Measurements from ENCODE around the gene CYGB.
"Not testable (repeated sequence)": the region's sequence is repeated elsewhere in the genome, so short reads cannot be mapped to it uniquely, and the experiment has no call there.

The CYGB gene

GRCh38 chr17:76567634-76568432 is 30.3 kb upstream of the CYGB start:
- no peak for DNase-seq (ENCODE audit: low spot score)

- no peak for DNase-seq (ENCODE audit: low spot score)
Measured at GRCh38 chr17:76566988-76567431, 29.5 kb upstream of the CYGB start.

- DNase-seq (ENCODE audit: low spot score), result no peak
Measured at GRCh38 chr17:76566613-76566943, 29.1 kb upstream of the CYGB start.

- DNase-seq (ENCODE audit: low spot score), result no peak
Measured at GRCh38 chr17:76565728-76566612, 28.5 kb upstream of the CYGB start.

- DNase-seq (ENCODE audit: low spot score), result not testable (repeated sequence)
Measured at GRCh38 chr17:76564991-76565727, 27.6 kb upstream of the CYGB start.

GRCh38 chr17:76563359-76563758 is 25.9 kb upstream of the CYGB start:
- DNase-seq (ENCODE audit: low spot score), result not testable (repeated sequence)

GRCh38 chr17:76562734-76563148 is 25.2 kb upstream of the CYGB start:
- DNase-seq (ENCODE audit: low spot score), result no peak

GRCh38 chr17:76561799-76562268 is 24.3 kb upstream of the CYGB start:
- no peak for DNase-seq (ENCODE audit: low spot score)

- DNase-seq (ENCODE audit: low spot score), result no peak
Measured at GRCh38 chr17:76561332-76561731, 23.8 kb upstream of the CYGB start.

GRCh38 chr17:76560877-76561221 is 23.3 kb upstream of the CYGB start:
- no peak for DNase-seq (ENCODE audit: low spot score)

GRCh38 chr17:76560036-76560876 is 22.7 kb upstream of the CYGB start:
- no peak for DNase-seq (ENCODE audit: low spot score)

GRCh38 chr17:76559460-76559859 is 22.0 kb upstream of the CYGB start:
- not testable (repeated sequence) for DNase-seq (ENCODE audit: low spot score)

- no peak for DNase-seq (ENCODE audit: low spot score)
Measured at GRCh38 chr17:76558198-76559095, 20.9 kb upstream of the CYGB start.

GRCh38 chr17:76557368-76558197 is 20.1 kb upstream of the CYGB start:
- DNase-seq (ENCODE audit: low spot score), result peak; percentile 87

- no peak for DNase-seq (ENCODE audit: low spot score)
Measured at GRCh38 chr17:76556765-76557367, 19.4 kb upstream of the CYGB start.

GRCh38 chr17:76554131-76554530 is 16.6 kb upstream of the CYGB start:
- no peak for DNase-seq (ENCODE audit: low spot score)

GRCh38 chr17:76553178-76553908 is 15.8 kb upstream of the CYGB start:
- no peak for DNase-seq (ENCODE audit: low spot score)

GRCh38 chr17:76551685-76552084 is 14.2 kb upstream of the CYGB start:
- DNase-seq (ENCODE audit: low spot score), result no peak
